ENCODE measurements around the gene GP9.

- TF ChIP-seq CTCF (conservative IDR thresholded peaks at IDR 0.05 in 1 of 2, IDR thresholded peaks at IDR 0.05 in 1 of 2; ENCODE audit: low read depth in 1 of 2, low read length in 2 of 2) (no peak), EZH2 (IDR thresholded peaks at IDR 0.05; ENCODE audit: low read length, missing control alignments) (no peak)
These were observed 22.3 kb upstream of the GP9 start for GRCh38 chr3:129038121-129038855.

All from fibroblast of lung (primary cell).